Iris pigment epithelial cell (primary cell): ENCODE results near the gene GALNS.

Experiments
- DNase-seq: peaks from one replicate; pipeline ENCODE4 v3.0.0-alpha.2; 2011; ENCODE audit warnings: low read depth

The GALNS gene

GRCh38 chr16:88816736-88817535 lies 39.8 kb downstream of the GALNS start:
- DNase-seq = no peak

- no peak for DNase-seq
Observed at GRCh38 chr16:88815901-88816589, 40.7 kb downstream of the GALNS start.

GRCh38 chr16:88815227-88815626 lies 41.5 kb downstream of the GALNS start:
- DNase-seq = no peak

- no peak for DNase-seq
Observed at GRCh38 chr16:88814144-88814502, 42.6 kb downstream of the GALNS start.

- DNase-seq = no peak
Observed at GRCh38 chr16:88813269-88814143, 43.2 kb downstream of the GALNS start.

- DNase-seq = peak; percentile 35
Observed at GRCh38 chr16:88812513-88813268, 44.1 kb downstream of the GALNS start.

- DNase-seq = peak; percentile 95
Observed at GRCh38 chr16:88811769-88812512, 44.8 kb downstream of the GALNS start, which contains the start of gene APRT. Gene APRT, minus strand, starts transcription at chr16:88811928. Its CDS starts 29 bp downstream, at chr16:88811899.

GRCh38 chr16:88810912-88811768 lies 45.6 kb downstream of the GALNS start:
- DNase-seq = peak; percentile 80

- no peak for DNase-seq
Observed at GRCh38 chr16:88810166-88810911, 46.4 kb downstream of the GALNS start.

- no peak for DNase-seq
Observed at GRCh38 chr16:88809676-88810165, 47.0 kb downstream of the GALNS start.

GRCh38 chr16:88809068-88809675 lies 47.6 kb downstream of the GALNS start:
- DNase-seq = no peak

- no peak for DNase-seq
Observed at GRCh38 chr16:88807626-88808453, 48.9 kb downstream of the GALNS start.

- DNase-seq = no peak
Observed at GRCh38 chr16:88807142-88807625, 49.6 kb downstream of the GALNS start.

GRCh38 chr16:88806491-88807111 lies 50.1 kb downstream of the GALNS start:
- DNase-seq = no peak

- DNase-seq = no peak
Observed at GRCh38 chr16:88805887-88806393, 50.8 kb downstream of the GALNS start.

GRCh38 chr16:88805340-88805715 lies 51.4 kb downstream of the GALNS start:
- DNase-seq = no peak
